Fibroblast of mammary gland (primary cell): Measurements from ENCODE around the gene CCDC74A.
"Not testable (repeated sequence)": the region's sequence is repeated elsewhere in the genome, so short reads cannot be mapped to it uniquely, and the experiment has no call there.

Experiments used
- DNase-seq: peaks from one replicate; pipeline ENCODE4 v3.0.0-alpha.2; 2010; ENCODE audit warnings: low read depth
- H3K4me3 ChIP-seq: 2 replicates; pipeline ENCODE4 v1.5.1; 2011; ENCODE audit warnings: low read depth, mild to moderate bottlenecking, low read length, moderate library complexity; ENCODE audit not compliant: control insufficient read depth
- TF ChIP-seq, protein P1 (sequence below): conservative IDR thresholded peaks from 2 replicates; pipeline ENCODE4 v1.5.1; 2011; ENCODE audit warnings: low read depth, low read length, inconsistent platforms; ENCODE audit not compliant: control insufficient read depth, insufficient read depth

The CCDC74A gene

DNA sequence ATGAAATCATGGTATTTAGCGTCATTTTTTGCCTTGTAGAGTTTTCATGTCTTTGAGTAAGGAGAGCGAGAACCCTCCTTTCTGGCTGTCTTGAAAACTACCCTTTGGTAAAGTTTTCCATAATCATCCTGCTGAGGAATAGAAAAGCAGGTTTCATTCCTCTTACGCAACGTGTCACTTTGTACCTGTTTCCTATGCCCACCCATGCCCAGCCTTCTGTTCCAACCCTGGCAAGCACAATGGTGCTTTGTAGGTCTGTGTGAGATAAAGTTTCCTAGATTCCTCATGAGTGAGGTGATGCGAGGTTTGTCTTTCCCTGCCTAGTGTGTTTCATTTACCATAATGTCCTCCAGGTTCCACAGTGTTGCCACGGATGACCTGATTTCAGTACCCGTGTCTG lies 29.3 kb downstream of the CCDC74A start:
- no peak for DNase-seq
- no peak overlapping the region for H3K4me3 ChIP-seq

DNA sequence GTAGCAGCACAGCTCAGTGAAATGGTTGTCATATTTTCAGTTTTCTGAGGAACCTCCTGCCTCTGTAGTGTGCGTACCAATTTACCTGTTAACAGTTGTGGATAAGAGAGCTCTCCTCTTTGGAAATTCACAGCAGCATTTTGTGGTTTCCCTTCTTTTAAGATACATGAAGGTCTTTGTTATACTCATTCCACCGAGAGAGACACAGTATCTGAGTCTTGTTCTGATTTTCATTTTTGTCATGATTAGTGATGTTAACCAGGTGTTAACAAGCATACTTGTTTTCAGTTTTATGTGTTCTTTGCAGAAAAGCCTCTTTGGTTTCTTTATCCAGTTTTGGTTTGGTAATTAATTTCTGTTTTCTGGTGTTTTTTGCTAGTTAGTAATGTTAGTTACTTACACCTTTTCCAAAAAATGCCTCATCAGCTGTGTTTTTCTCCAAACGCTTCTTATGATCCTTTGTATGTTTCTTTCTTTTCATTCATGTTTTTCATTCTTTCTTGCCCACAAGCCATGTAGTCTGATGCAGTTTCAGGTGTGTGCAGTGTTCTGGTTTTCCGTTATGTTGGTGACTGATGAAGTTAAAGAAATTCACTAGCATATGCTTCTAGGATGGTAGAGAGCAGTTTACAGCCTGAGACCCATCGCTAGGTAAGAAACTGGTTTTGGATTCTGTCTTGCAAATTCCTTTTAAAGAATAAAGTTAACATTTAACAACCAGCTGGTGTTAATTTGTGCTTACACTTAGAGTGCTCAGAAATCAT lies 30.1 kb downstream of the CCDC74A start:
- no peak overlapping the region for H3K4me3 ChIP-seq
- TF ChIP-seq, protein P1, sequence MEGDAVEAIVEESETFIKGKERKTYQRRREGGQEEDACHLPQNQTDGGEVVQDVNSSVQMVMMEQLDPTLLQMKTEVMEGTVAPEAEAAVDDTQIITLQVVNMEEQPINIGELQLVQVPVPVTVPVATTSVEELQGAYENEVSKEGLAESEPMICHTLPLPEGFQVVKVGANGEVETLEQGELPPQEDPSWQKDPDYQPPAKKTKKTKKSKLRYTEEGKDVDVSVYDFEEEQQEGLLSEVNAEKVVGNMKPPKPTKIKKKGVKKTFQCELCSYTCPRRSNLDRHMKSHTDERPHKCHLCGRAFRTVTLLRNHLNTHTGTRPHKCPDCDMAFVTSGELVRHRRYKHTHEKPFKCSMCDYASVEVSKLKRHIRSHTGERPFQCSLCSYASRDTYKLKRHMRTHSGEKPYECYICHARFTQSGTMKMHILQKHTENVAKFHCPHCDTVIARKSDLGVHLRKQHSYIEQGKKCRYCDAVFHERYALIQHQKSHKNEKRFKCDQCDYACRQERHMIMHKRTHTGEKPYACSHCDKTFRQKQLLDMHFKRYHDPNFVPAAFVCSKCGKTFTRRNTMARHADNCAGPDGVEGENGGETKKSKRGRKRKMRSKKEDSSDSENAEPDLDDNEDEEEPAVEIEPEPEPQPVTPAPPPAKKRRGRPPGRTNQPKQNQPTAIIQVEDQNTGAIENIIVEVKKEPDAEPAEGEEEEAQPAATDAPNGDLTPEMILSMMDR, result no peak
- DNase-seq, result no peak

More for the DNA sequence above, 29.3 kb downstream of the CCDC74A start:
- TF ChIP-seq, protein P1, result no peak

DNA sequence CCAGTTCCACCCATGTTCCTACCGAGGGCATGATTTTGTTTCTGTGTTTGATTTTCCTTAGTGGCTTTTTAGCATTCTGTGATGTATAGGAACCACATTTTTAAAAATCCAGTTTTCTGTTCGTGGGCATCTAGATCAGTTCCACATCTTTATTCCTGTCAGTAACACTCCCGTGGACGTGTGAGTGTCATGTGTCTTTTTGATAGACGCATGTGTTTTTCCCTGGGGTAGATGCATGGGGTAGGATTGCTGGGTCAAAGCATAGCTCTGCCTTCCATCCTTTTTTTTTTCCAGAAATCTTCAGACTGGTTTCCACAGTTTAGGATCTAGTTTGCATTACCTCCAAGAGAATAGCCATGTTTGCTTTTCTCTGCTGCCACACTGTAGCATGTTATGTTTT lies 38.7 kb downstream of the CCDC74A start:
- H3K4me3 ChIP-seq, result no peak overlapping the region
- no peak for DNase-seq
- TF ChIP-seq, protein P1, result no peak

DNA sequence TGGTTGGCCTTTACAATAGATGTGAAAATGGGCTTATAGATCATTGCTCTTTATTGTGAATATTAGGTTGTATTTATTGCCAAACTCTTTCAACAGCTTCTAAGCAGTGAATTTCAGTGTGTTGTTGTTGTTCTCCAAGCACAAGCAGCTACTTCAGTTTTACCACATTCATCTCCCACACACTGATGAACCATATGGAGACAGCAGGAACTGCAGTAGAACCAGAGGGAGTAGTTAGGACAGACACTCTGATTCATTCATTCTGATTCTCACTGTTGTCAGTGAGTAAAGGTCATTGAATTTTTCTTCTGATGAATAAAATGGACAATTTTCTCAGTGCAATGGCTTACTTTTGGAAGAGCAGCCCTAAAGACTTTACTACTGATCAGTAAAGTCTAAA lies 40.2 kb downstream of the CCDC74A start:
- DNase-seq, result peak; percentile 28
- TF ChIP-seq, protein P1, result no peak
- H3K4me3 ChIP-seq, result no peak overlapping the region

DNA sequence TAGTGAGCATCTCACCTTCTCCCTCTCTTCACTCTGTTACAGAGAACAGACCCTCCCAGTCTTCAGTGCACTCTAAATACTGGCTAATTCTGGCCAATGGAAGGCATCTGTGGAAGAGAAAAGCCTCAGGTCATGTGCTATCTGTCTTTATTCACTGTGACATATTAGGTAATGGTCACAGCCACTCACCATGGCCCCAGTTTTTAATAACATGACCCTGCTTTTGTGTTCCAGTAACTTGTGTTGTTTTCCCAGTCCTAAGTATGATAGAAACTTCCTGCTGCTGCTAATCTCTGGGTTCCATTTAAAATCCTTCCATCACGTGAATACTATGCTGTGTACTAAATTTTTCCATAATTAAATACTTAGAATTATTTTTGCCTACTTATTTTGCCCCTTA lies 40.7 kb downstream of the CCDC74A start:
- DNase-seq, H3K4me3 ChIP-seq: not testable (repeated sequence)

DNA sequence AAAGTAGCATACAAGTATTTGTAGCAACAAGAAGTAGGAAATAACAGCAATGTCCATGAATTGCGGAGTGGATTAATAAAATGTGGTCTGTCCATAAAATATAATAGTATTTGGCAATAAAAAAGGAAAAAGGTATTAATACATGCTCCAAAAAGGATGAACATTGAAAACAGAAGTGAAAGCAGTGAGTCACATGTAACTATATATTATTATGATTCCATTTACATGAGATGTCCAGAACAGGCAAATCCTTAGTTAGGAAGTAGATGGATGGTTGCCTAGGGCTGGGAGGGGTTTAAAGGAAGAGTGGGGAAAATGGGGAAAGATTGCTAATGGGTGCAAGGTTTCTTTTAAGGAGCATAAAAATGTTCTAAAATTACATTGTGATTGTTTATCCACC lies 44.5 kb downstream of the CCDC74A start:
- peak; percentile 18 for DNase-seq
- TF ChIP-seq, protein P1, result no peak
- no peak overlapping the region for H3K4me3 ChIP-seq

DNA sequence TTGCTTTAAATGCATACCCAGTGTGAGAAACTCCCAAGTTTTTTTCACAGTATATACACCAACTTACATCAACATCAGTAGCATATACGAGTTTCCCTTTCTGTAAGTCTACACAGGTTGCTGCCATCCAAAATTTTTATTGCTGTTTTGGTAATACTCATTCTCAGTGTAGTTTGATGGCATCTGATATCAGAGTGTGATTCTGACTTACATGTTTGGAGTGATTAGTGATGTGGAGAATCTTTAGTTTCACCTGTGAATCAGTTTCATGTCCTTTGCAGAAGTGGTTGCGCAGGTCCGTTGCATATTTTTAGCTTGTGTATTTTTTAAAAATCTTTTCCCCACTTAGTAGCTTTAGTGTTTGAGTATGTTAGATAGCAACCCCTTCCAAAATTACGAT lies 50.1 kb downstream of the CCDC74A start:
- TF ChIP-seq, protein P1, result no peak
- DNase-seq, result no peak
- no peak overlapping the region for H3K4me3 ChIP-seq
